Measurements from ENCODE around the gene PTAR1.

PTAR1 gene

GRCh38 chr9:69753830-69754229 is 6.0 kb downstream of the PTAR1 start:
- no peak overlapping the region for H3K4me3 ChIP-seq (ENCODE audit: low read depth, low read length)
- no peak for TF ChIP-seq CTCF (IDR thresholded peaks at IDR 0.05; ENCODE audit: insufficient read depth, low read depth, low read length, missing control alignments)
- no peak for DNase-seq (ENCODE audit: low read depth)

GRCh38 chr9:69750085-69750484 is 9.7 kb downstream of the PTAR1 start:
- H3K4me3 ChIP-seq (ENCODE audit: low read depth, low read length): no peak overlapping the region
- no peak for DNase-seq (ENCODE audit: low read depth)
- TF ChIP-seq CTCF (IDR thresholded peaks at IDR 0.05; ENCODE audit: insufficient read depth, low read depth, low read length, missing control alignments): no peak

GRCh38 chr9:69748304-69748703 is 11.5 kb downstream of the PTAR1 start:
- no peak for TF ChIP-seq CTCF (IDR thresholded peaks at IDR 0.05; ENCODE audit: insufficient read depth, low read depth, low read length, missing control alignments)
- H3K4me3 ChIP-seq (ENCODE audit: low read depth, low read length): no peak overlapping the region

GRCh38 chr9:69746859-69747560 is 12.8 kb downstream of the PTAR1 start:
- no peak for TF ChIP-seq CTCF (IDR thresholded peaks at IDR 0.05; ENCODE audit: insufficient read depth, low read depth, low read length, missing control alignments)
- no peak for DNase-seq (ENCODE audit: low read depth)
- no peak overlapping the region for H3K4me3 ChIP-seq (ENCODE audit: low read depth, low read length)

More at GRCh38 chr9:69748304-69748703, 11.5 kb downstream of the PTAR1 start:
- no peak for DNase-seq (ENCODE audit: low read depth)

GRCh38 chr9:69745716-69746437 is 13.9 kb downstream of the PTAR1 start:
- H3K4me3 ChIP-seq (ENCODE audit: low read depth, low read length): no peak overlapping the region
- DNase-seq (ENCODE audit: low read depth): no peak
- no peak for TF ChIP-seq CTCF (IDR thresholded peaks at IDR 0.05; ENCODE audit: insufficient read depth, low read depth, low read length, missing control alignments)

GRCh38 chr9:69744688-69745380 is 15.0 kb downstream of the PTAR1 start:
- DNase-seq (ENCODE audit: low read depth): no peak
- TF ChIP-seq CTCF (IDR thresholded peaks at IDR 0.05; ENCODE audit: insufficient read depth, low read depth, low read length, missing control alignments): no peak
- no peak overlapping the region for H3K4me3 ChIP-seq (ENCODE audit: low read depth, low read length)
